ENCODE measurements around the gene CTRL.
A peak's percentile ranks its signal among the peaks of the same experiment; 100 is the strongest.
"Not testable (repeated sequence)": the region's sequence is repeated elsewhere in the genome, so short reads cannot be mapped to it uniquely, and the experiment has no call there.

CTRL gene

GRCh38 chr16:67941469-67942199 is 10.0 kb upstream of the CTRL start:
- no peak for DNase-seq (ENCODE audit: low read depth in 2 of 3, low spot score in 2 of 3)

GRCh38 chr16:67940446-67941089 is 8.9 kb upstream of the CTRL start:
- DNase-seq (ENCODE audit: low read depth in 2 of 3, low spot score in 2 of 3), result no peak

- DNase-seq (ENCODE audit: low read depth in 2 of 3, low spot score in 2 of 3), result no peak
Observed at GRCh38 chr16:67939507-67940445, 8.1 kb upstream of the CTRL start.

DNA sequence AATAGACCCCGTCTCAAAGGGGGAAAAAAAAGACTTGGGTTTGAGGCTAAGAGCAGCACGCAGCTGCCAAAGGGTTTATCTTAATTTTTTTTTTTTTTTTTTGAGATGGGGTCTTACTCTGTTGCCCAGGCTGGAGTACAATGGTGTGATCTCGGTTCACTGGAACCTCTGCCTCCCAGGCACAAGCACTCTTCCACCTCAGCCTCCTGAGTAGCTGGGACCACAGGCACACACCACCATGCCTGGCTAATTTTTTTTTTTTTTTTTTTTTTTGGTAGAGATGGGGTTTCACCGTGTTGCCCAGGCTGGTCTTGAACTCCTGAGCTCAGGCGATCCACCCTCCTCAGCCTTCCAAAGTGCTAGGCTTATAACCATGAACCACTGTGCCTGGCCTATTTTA is 6.1 kb upstream of the CTRL start:
- DNase-seq (ENCODE audit: low read depth in 2 of 3, low spot score in 2 of 3), result not testable (repeated sequence)

DNA sequence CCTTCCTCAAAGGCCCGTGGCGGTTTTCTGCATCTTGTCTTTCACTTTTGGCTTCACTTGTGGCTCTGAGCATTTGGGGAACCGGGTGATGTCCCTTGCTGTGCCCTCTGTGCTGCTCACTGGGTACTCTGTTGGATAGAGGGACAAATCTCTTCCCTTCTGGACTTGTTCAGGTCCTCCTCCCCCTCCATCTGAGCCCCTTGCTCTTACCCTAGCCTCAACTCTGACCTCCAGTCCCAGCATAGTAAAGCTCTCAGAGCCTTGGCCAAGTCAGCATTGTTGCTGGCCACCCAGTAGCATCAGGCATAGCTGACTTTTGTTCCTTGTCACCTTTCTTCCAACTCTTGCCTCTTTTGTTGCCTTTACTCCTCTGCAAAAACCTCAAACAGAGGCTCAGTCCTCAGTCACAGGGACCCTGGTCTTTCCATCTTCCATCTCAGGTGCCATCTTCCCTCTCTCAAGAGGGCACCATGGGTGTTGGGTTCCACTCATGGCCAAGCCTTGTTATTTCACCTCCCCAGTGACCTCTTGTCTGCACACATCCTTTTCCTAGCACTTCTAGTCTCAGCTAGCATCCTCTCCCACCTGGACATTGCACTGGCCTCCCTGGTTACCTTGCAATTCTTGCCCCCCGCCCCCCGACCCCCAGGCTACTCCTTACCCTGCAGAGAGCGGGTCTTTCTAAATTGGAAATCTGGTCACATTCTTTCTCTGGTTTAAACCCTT is 5.4 kb upstream of the CTRL start:
- peak in 1 of 3 experiments; percentile 56 for DNase-seq (ENCODE audit: low read depth in 2 of 3, low spot score in 2 of 3)

DNA sequence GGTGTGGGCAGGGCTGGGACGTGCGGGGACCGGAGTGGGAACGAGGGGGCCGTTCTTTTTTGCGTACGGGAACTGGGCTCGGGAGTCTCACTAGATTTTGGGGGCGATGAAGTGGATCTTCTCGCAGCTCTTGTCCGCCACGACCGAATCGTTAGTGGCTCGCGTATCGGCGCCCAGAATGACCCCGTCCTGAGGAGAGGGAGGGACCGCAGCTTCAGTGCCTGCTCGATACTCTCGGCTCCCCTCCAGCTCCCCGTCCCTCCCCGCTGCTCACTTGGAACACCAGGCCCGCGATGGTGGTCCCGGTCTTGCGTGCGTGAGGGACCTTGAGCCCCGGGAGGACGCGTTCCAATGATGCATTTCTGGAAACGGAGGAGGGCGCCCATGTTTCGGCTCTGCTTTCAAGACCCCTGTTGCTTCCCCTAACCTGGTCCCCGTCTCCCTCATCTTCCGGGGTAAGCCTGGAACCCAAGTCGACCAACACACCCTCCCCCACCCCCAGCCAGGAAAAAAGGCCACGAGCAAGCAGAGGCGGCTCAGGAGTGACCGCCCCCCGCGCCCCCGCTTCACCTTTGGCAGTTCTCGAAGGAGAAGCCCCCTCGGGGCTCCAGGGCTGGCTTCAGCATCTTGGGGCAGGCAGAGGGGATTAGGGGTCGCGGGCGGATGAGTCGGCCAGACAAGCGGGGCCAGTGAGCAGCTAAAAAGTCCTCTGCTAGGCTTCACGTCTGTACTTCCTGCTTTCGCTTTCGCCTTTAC is 4.6 kb upstream of the CTRL start, which contains the start of gene PSMB10:
PSMB10 (minus strand) TSS at position 727 of the 756 bp plus-strand sequence; CDS start at position 626, 101 bp downstream.
- peak in 2 of 3 experiments; percentile 52 to 57 for DNase-seq (ENCODE audit: low read depth in 2 of 3, low spot score in 2 of 3)

- peak; percentile 71 to 90 (median 75) for DNase-seq (ENCODE audit: low read depth in 2 of 3, low spot score in 2 of 3)
Observed at GRCh38 chr16:67935402-67936123, 3.9 kb upstream of the CTRL start.

DNA sequence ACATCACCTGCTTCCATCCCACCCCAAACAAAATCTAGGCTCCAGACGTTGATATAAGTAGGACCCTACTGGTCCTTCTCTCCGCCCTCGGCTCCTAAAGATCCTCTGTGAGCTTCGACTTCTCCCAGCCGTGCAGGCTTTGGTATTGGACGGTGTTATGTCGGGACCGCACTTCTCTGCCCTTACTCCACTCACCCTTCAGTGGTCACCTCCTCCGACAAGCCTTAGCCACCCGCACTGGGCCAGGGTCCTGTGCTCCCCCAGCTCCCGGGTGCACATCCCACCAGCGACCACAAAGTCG is 3.4 kb upstream of the CTRL start:
- DNase-seq (ENCODE audit: low read depth in 2 of 3, low spot score in 2 of 3), result no peak

DNA sequence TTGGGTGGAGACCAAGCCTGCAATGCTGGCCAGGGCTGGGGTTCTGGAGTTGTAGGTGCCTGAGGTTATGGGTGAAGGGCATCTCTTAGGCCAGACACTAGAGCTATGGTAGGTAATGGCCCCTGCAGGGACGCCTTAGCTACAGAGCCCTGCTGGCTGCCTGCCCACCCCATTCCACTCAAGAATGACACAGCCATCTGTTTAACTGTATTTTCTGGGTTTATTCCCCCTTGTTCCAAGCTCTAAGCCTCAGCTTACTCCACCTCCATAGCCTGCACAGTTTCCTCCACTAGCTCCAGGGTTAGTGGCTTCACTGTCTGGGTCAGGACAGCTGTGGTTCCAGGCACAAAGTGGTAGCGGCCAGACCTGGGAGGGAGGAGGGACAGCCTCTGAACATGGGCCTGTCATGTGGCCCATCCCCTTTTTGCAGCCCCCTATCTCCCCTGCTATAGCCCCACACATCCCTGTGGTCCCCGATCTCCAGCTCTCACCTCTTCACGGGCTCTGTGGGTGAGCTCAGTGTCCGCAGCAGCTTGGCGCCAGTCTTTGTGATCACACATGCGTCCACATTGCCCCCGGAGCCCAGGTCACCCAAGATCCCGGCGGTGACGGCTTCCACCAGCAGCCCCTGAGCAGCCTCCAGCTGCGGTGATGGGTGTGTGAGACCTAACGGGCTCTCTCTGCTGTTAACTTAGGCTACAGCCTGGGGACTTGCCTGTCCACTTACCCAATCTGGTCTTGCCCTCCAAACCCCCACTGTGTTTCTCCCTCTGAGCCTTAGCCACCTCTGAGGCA is 2.8 kb upstream of the CTRL start:
- DNase-seq (ENCODE audit: low read depth in 2 of 3, low spot score in 2 of 3), result no peak

GRCh38 chr16:67933805-67934204 is 2.1 kb upstream of the CTRL start:
- no peak for DNase-seq (ENCODE audit: low read depth in 2 of 3, low spot score in 2 of 3)

GRCh38 chr16:67932462-67932840 is 789 bp upstream of the CTRL start:
- DNase-seq (ENCODE audit: low read depth in 2 of 3, low spot score in 2 of 3), result no peak

- DNase-seq (ENCODE audit: low read depth in 2 of 3, low spot score in 2 of 3), result no peak
Observed at GRCh38 chr16:67930678-67931211, 917 bp downstream of the CTRL start.

DNA sequence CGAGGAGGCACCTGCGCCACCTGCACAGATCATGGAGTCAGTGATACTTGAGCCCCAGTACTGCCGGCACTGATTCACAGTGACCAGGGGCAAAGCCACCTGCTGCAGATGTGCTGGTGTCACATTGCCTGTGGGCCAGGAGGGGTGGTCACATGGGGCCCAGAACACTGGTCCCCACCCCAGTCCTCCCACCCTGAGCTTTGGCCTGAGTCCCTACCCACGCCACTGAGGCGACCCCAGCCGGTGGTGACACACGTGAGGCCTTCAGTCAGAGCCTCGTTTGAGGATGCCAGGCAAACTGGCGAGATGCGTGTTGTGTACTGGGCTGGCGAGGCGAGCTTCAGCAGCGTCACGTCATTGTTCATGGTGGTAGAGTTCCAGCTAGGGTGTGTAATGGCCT is 1.5 kb downstream of the CTRL start:
- no peak for DNase-seq (ENCODE audit: low read depth in 2 of 3, low spot score in 2 of 3)

DNA sequence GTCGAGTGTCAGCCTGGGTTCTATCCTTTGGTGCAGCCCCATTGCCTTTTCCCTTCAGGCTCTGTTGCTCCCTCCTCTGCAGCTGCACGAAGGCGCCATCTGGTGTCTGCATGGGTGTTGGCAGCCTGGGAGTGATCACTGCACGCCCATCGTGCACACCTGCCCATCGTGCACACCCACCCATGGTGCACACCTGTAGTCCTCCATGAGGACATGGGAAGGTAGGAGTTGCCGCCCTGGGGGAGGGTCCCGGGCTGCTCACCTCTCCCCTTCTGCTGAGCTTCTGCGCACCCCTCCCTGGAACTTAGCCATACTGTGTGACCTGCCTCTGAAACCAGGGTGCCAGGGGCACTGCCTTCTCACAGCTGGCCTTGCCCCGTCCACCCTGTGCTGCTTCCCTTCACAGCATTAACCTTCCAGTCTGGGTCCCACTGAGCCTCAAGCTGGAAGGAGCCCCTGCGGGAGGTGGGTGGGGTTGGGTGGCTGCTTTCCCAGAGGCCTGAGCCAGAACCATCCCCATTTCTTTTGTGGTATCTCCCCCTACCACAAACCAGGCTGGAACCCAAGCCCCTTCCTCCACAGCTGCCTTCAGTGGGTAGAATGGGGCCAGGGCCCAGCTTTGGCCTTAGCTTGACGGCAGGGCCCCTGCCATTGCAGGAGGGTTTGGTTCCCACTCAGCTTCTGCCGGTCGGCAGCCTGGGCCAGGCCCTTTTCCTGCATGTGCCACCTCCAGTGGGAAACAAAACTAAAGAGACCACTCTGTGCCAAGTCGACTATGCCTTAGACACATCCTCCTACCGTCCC is 2.9 kb downstream of the CTRL start:
- peak in 2 of 3 experiments; percentile 49 to 56 for DNase-seq (ENCODE audit: low read depth in 2 of 3, low spot score in 2 of 3)

- no peak for DNase-seq (ENCODE audit: low read depth in 2 of 3, low spot score in 2 of 3)
Observed at GRCh38 chr16:67928147-67928546, 3.5 kb downstream of the CTRL start.

DNA sequence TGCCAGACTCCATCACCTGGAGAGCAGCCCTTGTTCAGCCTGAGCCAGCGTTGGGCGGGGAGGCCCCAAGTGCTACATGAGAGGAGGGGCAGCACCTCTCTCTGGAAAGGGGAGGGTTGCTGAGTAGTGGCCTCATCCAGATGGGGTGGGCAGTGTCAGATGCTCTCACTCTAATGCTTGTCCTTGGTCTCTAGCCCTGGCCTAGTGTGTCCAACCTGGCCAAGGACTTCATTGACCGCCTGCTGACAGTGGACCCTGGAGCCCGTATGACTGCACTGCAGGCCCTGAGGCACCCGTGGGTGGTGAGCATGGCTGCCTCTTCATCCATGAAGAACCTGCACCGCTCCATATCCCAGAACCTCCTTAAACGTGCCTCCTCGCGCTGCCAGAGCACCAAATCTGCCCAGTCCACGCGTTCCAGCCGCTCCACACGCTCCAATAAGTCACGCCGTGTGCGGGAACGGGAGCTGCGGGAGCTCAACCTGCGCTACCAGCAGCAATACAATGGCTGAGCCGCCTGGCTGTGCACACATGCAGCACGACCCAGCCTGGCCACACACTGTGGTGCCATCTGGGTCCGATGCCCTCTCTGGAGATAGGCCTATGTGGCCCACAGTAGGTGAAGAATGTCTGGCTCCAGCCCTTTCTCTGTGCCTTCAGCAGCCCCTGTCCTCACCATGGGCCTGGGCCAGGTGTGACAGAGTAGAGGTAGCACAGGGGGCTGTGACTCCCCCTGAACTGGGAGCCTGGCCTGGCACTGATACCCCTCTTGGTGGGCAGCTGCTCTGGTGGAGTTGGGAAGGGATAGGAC is 4.3 kb downstream of the CTRL start:
- DNase-seq (ENCODE audit: low read depth in 2 of 3, low spot score in 2 of 3), result no peak

GRCh38 chr16:67926181-67926750 is 5.4 kb downstream of the CTRL start:
- DNase-seq (ENCODE audit: low read depth in 2 of 3, low spot score in 2 of 3), result no peak
